ENCODE results near the gene POLR2E. TPM values are rescaled to one million over a fixed set of nuclear protein-coding genes. Genes with fewer than 3 reads are reported as not detected.

Gene POLR2E
- total and polyA plus RNA-seq, 2 of the 13 experiments (the other 11 are each of a cell fraction or from before 2014, with no cell fraction given): 140 to 272 TPM

DNA sequence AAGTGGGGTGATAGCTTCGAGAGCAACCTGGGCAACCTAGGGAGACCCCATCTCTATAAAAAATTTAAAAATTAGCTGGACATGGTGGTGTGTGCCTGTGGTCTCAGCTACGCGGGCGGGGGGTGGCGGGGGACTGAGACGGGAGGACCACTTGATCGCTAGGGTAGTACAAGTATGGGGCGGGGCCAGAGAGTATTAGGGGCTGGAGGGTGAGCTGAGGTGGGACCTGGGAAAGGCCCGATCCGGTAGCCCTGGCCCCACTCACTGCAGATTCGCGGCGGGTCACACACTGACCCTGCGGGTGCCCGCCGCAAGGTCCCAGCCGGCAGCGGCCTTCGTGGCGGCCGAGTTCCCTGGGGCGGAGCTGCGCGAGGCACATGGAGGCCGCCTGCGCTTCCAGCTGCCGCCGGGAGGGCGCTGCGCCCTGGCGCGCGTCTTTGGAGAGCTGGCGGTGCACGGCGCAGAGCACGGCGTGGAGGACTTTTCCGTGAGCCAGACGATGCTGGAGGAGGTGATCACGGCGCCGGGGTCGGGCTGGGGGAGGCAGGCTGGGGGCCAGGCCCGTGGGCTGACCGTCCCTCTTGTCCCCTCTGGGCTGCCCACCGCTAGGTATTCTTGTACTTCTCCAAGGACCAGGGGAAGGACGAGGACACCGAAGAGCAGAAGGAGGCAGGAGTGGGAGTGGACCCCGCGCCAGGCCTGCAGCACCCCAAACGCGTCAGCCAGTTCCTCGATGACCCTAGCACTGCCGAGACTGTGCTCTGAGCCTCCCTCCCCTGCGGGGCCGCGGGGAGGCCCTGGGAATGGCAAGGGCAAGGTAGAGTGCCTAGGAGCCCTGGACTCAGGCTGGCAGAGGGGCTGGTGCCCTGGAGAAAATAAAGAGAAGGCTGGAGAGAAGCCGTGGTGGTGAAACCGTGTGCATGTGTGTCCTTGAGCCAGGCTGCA is 30.2 kb downstream of the POLR2E start (continued):
- TF ChIP-seq, protein P1, sequence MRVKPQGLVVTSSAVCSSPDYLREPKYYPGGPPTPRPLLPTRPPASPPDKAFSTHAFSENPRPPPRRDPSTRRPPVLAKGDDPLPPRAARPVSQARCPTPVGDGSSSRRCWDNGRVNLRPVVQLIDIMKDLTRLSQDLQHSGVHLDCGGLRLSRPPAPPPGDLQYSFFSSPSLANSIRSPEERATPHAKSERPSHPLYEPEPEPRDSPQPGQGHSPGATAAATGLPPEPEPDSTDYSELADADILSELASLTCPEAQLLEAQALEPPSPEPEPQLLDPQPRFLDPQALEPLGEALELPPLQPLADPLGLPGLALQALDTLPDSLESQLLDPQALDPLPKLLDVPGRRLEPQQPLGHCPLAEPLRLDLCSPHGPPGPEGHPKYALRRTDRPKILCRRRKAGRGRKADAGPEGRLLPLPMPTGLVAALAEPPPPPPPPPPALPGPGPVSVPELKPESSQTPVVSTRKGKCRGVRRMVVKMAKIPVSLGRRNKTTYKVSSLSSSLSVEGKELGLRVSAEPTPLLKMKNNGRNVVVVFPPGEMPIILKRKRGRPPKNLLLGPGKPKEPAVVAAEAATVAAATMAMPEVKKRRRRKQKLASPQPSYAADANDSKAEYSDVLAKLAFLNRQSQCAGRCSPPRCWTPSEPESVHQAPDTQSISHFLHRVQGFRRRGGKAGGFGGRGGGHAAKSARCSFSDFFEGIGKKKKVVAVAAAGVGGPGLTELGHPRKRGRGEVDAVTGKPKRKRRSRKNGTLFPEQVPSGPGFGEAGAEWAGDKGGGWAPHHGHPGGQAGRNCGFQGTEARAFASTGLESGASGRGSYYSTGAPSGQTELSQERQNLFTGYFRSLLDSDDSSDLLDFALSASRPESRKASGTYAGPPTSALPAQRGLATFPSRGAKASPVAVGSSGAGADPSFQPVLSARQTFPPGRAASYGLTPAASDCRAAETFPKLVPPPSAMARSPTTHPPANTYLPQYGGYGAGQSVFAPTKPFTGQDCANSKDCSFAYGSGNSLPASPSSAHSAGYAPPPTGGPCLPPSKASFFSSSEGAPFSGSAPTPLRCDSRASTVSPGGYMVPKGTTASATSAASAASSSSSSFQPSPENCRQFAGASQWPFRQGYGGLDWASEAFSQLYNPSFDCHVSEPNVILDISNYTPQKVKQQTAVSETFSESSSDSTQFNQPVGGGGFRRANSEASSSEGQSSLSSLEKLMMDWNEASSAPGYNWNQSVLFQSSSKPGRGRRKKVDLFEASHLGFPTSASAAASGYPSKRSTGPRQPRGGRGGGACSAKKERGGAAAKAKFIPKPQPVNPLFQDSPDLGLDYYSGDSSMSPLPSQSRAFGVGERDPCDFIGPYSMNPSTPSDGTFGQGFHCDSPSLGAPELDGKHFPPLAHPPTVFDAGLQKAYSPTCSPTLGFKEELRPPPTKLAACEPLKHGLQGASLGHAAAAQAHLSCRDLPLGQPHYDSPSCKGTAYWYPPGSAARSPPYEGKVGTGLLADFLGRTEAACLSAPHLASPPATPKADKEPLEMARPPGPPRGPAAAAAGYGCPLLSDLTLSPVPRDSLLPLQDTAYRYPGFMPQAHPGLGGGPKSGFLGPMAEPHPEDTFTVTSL (CRISPR knock-in tag; IDR thresholded peaks at IDR 0.05; ENCODE audit: borderline replicate concordance): 0 out of 2 replicates have a peak, but pooled peaks have one; percentile 28
- peak; percentile 64; the same call in 1 of the 2 replicates for TF ChIP-seq GABPB1 (CRISPR knock-in tag; IDR thresholded peaks at IDR 0.05)
- peak; percentile 87; the same call in 1 of the 2 replicates for TF ChIP-seq CENPT (CRISPR knock-in tag; IDR thresholded peaks at IDR 0.05; ENCODE audit: low read depth)
- TF ChIP-seq SOX5 (CRISPR knock-in tag; IDR thresholded peaks at IDR 0.05; ENCODE audit: borderline replicate concordance): peak; percentile 28; the same call in 1 of the 2 replicates
- TF ChIP-seq, protein P2, sequence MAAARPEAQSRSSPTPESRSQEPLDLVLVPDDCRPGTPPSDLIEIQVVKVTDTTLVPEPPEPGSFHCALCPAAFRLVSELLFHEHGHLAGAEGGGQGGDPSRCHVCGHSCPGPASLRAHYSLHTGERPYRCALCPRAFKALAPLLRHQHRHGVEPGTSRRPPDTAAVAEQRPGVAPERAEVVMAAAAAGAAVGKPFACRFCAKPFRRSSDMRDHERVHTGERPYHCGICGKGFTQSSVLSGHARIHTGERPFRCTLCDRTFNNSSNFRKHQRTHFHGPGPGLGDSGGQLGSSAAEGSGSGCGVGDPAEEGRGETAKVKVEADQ (CRISPR knock-in tag; IDR thresholded peaks at IDR 0.05; ENCODE audit: borderline replicate concordance): no peak
- no peak for TF ChIP-seq ZNF782 (CRISPR knock-in tag; IDR thresholded peaks at IDR 0.05; ENCODE audit: borderline replicate concordance)
- TF ChIP-seq MED1 (CRISPR knock-in tag; IDR thresholded peaks at IDR 0.05): peak; percentile 35; the same call in 1 of the 2 replicates
- TF ChIP-seq HHEX (CRISPR knock-in tag; IDR thresholded peaks at IDR 0.05): no peak
- TF ChIP-seq ZNF546 (CRISPR knock-in tag; conservative IDR thresholded peaks at IDR 0.05): no peak
- TF ChIP-seq ZNF841 (CRISPR knock-in tag; IDR thresholded peaks at IDR 0.05; ENCODE audit: borderline replicate concordance): no peak
- TF ChIP-seq ZFY (CRISPR knock-in tag; IDR thresholded peaks at IDR 0.05): peak; percentile 69
- TF ChIP-seq, protein P3, sequence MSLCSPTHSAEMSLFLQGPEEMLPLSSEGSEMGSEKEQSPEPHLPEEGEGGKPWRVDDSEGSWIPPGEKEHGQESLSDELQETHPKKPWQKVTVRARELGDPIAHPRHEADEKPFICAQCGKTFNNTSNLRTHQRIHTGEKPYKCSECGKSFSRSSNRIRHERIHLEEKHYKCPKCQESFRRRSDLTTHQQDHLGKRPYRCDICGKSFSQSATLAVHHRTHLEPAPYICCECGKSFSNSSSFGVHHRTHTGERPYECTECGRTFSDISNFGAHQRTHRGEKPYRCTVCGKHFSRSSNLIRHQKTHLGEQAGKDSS (CRISPR knock-in tag; IDR thresholded peaks at IDR 0.05; ENCODE audit: borderline replicate concordance, low read depth): peak; percentile 76; the same call in 1 of the 2 replicates
- no peak for TF ChIP-seq SNRNP70 (IDR thresholded peaks at IDR 0.05; ENCODE audit: low read depth, low read length)
- TF ChIP-seq RFX5 (IDR thresholded peaks at IDR 0.05; ENCODE audit: low read depth, low read length): no peak
- no peak for TF ChIP-seq CREM (IDR thresholded peaks at IDR 0.05)
- no peak for TF ChIP-seq CREM (CRISPR knock-in tag; IDR thresholded peaks at IDR 0.05)
- TF ChIP-seq, protein P4, sequence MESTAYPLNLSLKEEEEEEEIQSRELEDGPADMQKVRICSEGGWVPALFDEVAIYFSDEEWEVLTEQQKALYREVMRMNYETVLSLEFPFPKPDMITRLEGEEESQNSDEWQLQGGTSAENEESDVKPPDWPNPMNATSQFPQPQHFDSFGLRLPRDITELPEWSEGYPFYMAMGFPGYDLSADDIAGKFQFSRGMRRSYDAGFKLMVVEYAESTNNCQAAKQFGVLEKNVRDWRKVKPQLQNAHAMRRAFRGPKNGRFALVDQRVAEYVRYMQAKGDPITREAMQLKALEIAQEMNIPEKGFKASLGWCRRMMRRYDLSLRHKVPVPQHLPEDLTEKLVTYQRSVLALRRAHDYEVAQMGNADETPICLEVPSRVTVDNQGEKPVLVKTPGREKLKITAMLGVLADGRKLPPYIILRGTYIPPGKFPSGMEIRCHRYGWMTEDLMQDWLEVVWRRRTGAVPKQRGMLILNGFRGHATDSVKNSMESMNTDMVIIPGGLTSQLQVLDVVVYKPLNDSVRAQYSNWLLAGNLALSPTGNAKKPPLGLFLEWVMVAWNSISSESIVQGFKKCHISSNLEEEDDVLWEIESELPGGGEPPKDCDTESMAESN (CRISPR knock-in tag; conservative IDR thresholded peaks at IDR 0.05): 0 out of 2 replicates have a peak, but pooled peaks have one; percentile 42
- TF ChIP-seq ZBTB38 (CRISPR knock-in tag; IDR thresholded peaks at IDR 0.05): no peak
- peak; percentile 20; the same call in 1 of the 2 replicates for TF ChIP-seq ZNF572 (CRISPR knock-in tag; IDR thresholded peaks at IDR 0.05)
- TF ChIP-seq MAFG (CRISPR knock-in tag; IDR thresholded peaks at IDR 0.05): no peak
